HCEC 1CT (cell line): Measurements from ENCODE around the gene BUB3.

Experiments
- DNase-seq: peaks from one replicate; pipeline ENCODE4 v3.0.0-alpha.2; 2017

BUB3 gene

GRCh38 chr10:123141791-123142700 lies 12.2 kb upstream of the BUB3 start:
- no peak for DNase-seq

- no peak for DNase-seq
Measured at GRCh38 chr10:123142701-123143161, 11.5 kb upstream of the BUB3 start.

- DNase-seq, result no peak
Measured at GRCh38 chr10:123143162-123143824, 10.9 kb upstream of the BUB3 start.

GRCh38 chr10:123143825-123144168 lies 10.4 kb upstream of the BUB3 start:
- no peak for DNase-seq

GRCh38 chr10:123144697-123145541 lies 9.3 kb upstream of the BUB3 start:
- no peak for DNase-seq

- no peak for DNase-seq
Measured at GRCh38 chr10:123145542-123146012, 8.6 kb upstream of the BUB3 start.

GRCh38 chr10:123146013-123146893 lies 7.9 kb upstream of the BUB3 start:
- no peak for DNase-seq

GRCh38 chr10:123146894-123147634 lies 7.1 kb upstream of the BUB3 start:
- no peak for DNase-seq

- DNase-seq, result no peak
Measured at GRCh38 chr10:123147635-123148413, 6.4 kb upstream of the BUB3 start, which contains the start of gene HMX2. TSS of gene HMX2 (plus strand) at chr10:123148136. CDS start at chr10:123148379, 243 bp downstream.

- no peak for DNase-seq
Measured at GRCh38 chr10:123148414-123149161, 5.6 kb upstream of the BUB3 start.

GRCh38 chr10:123149162-123149567 lies 5.0 kb upstream of the BUB3 start:
- no peak for DNase-seq

GRCh38 chr10:123149568-123150270 lies 4.5 kb upstream of the BUB3 start:
- no peak for DNase-seq

GRCh38 chr10:123150271-123150985 lies 3.8 kb upstream of the BUB3 start:
- no peak for DNase-seq

- DNase-seq, result no peak
Measured at GRCh38 chr10:123150986-123151736, 3.0 kb upstream of the BUB3 start.

- DNase-seq, result no peak
Measured at GRCh38 chr10:123151737-123152135, 2.5 kb upstream of the BUB3 start.

GRCh38 chr10:123153486-123154091 lies 613 bp upstream of the BUB3 start:
- no peak for DNase-seq
